Measurements from ENCODE around the gene TMEM150B.

DNA sequence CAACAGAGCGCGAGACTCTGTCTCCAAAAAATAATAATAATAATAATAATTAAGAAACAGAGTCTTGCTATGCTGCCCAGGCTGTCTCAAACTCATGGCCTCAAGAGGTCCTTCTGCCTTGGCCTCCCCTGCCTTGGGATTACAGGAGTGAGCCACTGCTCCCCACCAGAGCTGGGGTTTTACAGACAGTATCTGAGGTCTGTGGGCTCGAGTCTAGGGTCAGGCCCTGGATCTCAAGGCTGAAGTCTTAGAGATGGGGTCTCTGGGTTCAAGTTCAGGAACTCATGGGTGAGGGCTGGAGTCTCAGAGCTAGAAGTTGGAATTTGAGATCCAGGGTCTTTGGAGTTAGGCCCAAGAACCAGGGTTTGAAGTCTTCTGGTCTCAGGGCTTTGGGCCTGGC is 41.6 kb upstream of the TMEM150B start:
- TF ChIP-seq, protein P1, sequence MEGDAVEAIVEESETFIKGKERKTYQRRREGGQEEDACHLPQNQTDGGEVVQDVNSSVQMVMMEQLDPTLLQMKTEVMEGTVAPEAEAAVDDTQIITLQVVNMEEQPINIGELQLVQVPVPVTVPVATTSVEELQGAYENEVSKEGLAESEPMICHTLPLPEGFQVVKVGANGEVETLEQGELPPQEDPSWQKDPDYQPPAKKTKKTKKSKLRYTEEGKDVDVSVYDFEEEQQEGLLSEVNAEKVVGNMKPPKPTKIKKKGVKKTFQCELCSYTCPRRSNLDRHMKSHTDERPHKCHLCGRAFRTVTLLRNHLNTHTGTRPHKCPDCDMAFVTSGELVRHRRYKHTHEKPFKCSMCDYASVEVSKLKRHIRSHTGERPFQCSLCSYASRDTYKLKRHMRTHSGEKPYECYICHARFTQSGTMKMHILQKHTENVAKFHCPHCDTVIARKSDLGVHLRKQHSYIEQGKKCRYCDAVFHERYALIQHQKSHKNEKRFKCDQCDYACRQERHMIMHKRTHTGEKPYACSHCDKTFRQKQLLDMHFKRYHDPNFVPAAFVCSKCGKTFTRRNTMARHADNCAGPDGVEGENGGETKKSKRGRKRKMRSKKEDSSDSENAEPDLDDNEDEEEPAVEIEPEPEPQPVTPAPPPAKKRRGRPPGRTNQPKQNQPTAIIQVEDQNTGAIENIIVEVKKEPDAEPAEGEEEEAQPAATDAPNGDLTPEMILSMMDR (IDR thresholded peaks at IDR 0.05) = no peak
- TF ChIP-seq POLR2A (IDR thresholded peaks at IDR 0.05) = no peak

Measured in uterus (tissue), 2 donors.